NB4 (cell line): ENCODE data around the gene NSG1.

Experiments used
- DNase-seq: peaks from one replicate; pipeline ENCODE4 v3.0.0; 2010; ENCODE audit warnings: low read depth
- H3K4me3 ChIP-seq: one replicate; pipeline ENCODE4 v1.5.1; 2011; ENCODE audit warnings: mild to moderate bottlenecking, low read depth, low read length, moderate library complexity
- MYC ChIP-seq: IDR thresholded peaks from 2 replicates; pipeline ENCODE4 v1.6.1; 2011; ENCODE audit warnings: low read depth, low read length
- POLR2A ChIP-seq: IDR thresholded peaks from 2 replicates; pipeline ENCODE4 v1.6.1; 2011; ENCODE audit warnings: mild to moderate bottlenecking; ENCODE audit not compliant: insufficient read length; ENCODE audit errors: extremely low read depth
- TF ChIP-seq, protein P1 (sequence below): IDR thresholded peaks from one replicate; pipeline ENCODE4 v1.5.1; 2012; ENCODE audit warnings: low read depth, low read length
- TF ChIP-seq, protein P2 (sequence below): IDR thresholded peaks from 2 replicates; pipeline ENCODE4 v1.6.1; 2011; ENCODE audit warnings: low read depth, low read length

NSG1 gene

DNA sequence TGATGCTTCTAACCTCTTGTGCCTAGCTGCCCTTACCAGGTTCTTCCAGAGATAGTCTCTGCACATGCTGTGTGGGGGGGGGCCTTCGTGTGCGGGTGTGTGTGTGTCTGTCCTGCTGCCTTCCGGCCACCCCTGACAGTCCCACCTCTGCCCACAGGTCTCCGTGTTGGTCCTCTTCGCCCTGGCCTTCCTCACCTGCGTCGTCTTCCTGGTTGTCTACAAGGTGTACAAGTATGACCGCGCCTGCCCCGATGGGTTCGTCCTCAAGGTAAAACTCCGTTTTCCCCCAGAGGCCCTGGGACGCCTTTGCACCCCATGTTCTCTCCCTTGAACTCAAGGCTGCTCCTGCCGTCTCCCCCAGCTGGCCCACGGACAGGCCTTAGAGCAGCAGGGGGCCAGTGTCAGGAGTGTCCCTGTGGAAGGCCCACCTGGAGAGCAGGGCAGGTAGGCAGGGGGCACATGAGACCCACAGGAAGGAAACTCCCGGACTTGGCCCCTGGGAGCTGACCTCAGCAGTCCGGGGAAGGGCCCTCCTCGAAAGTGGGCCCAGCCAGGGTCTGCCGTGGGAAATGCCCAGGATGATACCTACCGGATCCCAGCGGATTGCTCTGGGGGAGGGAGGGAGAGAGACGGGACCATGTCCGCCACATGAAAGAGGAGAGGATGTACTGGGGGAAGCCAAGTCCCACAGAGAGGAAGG is 22.7 kb downstream of the NSG1 start:
- no peak for DNase-seq
- H3K4me3 ChIP-seq, result no peak overlapping the region
- no peak for TF ChIP-seq MYC
- TF ChIP-seq, protein P1, sequence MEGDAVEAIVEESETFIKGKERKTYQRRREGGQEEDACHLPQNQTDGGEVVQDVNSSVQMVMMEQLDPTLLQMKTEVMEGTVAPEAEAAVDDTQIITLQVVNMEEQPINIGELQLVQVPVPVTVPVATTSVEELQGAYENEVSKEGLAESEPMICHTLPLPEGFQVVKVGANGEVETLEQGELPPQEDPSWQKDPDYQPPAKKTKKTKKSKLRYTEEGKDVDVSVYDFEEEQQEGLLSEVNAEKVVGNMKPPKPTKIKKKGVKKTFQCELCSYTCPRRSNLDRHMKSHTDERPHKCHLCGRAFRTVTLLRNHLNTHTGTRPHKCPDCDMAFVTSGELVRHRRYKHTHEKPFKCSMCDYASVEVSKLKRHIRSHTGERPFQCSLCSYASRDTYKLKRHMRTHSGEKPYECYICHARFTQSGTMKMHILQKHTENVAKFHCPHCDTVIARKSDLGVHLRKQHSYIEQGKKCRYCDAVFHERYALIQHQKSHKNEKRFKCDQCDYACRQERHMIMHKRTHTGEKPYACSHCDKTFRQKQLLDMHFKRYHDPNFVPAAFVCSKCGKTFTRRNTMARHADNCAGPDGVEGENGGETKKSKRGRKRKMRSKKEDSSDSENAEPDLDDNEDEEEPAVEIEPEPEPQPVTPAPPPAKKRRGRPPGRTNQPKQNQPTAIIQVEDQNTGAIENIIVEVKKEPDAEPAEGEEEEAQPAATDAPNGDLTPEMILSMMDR, result no peak
- TF ChIP-seq POLR2A, result no peak
- TF ChIP-seq, protein P2, sequence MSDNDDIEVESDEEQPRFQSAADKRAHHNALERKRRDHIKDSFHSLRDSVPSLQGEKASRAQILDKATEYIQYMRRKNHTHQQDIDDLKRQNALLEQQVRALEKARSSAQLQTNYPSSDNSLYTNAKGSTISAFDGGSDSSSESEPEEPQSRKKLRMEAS, result no peak

DNA sequence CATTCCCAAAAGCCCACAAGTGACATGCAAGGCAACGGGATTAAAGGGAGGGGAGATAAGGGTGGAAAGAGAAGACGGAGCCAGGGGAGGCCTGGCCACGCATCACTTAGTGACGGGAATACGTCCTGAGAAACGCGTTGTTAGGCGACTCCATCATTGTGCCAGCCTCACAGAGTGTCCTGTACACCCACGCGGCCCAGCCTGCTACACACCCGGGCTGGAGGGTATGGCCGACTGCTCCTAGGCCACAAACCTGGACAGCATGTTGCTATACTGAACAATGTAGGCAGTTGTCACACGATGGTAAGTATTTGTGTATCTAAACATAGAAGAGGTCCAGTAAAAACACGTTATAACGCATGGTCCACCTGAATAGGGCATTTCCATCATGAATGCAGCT is 23.4 kb downstream of the NSG1 start:
- TF ChIP-seq MYC, result no peak
- TF ChIP-seq, protein P1, result no peak
- TF ChIP-seq, protein P2, result no peak
- TF ChIP-seq POLR2A, result no peak
- no peak for DNase-seq
- no peak overlapping the region for H3K4me3 ChIP-seq

DNA sequence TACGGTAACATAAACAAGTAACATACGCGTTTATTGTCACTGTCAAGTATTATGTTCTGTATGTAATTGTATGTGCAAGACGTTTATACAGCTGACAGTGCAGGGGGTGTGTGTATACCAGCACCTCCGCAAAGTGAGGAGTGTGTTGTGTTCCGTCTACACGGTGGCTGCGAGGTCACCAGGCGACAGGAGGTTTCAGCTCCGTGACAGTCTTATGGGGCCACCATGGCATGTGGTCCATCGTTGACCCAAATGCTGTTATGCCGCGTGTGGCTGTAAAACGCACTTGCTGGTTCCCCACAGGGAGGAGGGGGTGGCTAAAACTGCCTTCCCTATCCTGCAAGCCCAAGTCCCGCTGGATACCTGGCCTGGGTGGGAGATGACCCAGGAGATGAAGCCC is 25.0 kb downstream of the NSG1 start:
- DNase-seq, result no peak
- TF ChIP-seq, protein P1, result no peak
- TF ChIP-seq MYC, result no peak
- TF ChIP-seq POLR2A, result no peak
- TF ChIP-seq, protein P2, result no peak
- H3K4me3 ChIP-seq, result no peak overlapping the region

DNA sequence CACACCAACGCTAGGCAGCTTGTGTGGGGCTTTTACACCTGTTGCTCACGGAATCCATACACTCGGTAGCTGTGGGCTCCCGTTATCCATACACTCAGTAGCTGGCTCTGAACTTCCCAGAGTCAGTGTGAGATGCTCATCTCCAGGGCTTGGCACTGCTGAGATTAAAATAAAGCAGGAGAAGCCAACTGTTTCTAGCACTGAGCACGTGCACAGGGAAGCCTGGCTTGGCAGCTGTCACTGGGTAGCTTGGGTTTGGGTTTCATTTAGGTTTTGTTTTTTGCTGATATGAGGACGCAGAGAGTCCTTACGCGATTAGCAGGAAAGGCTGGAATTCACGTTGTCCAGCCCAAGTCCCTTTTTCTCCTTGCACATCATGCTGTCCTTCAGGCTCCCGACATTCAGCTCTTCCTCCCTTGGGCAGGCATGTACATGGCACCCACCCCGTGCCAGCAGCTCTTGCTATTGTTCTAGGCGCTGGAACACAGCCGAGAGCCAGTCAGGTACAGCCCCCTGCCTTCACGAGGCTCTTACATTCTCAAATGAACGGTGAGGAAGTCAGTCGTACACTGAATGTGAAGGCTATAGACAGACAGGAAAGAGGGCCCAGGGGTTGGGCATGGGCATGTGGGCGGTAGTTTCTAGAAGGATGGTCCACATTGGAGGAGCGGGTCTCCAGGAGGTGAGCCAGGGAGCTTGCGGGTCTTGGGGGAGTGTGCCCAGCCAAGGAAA is 25.9 kb downstream of the NSG1 start:
- TF ChIP-seq, protein P2, result peak; percentile 21; the same call in 1 of the 2 replicates
- TF ChIP-seq POLR2A, result no peak
- TF ChIP-seq, protein P1, result no peak
- no peak for TF ChIP-seq MYC
- no peak overlapping the region for H3K4me3 ChIP-seq
- DNase-seq, result no peak

DNA sequence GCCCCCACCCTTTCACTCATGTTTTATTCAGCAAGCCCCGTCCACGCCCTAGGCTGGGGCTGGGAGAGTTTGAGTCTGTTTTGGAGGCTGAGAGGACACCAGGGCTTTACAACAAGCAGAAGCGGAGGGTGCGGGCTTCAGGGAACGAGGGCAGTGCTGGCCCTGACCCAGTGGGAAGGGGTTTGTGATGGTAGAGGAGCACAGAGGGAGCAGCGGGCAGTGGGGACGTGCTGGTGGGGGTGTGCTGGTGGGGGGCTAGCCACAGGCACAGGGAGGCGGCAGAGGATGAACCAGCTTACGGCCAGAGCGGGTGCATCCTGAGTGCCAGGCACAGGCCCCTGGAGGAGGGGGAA is 26.4 kb downstream of the NSG1 start:
- TF ChIP-seq MYC (no peak), POLR2A (no peak)
- TF ChIP-seq, protein P2, result no peak
- TF ChIP-seq, protein P1, result no peak
- DNase-seq, result no peak
- no peak overlapping the region for H3K4me3 ChIP-seq
